Measurements from ENCODE around the gene SHLD2. TPM values are rescaled to one million over a fixed set of nuclear protein-coding genes. Genes with fewer than 3 reads are reported as not detected.
"Not testable (repeated sequence)": the region's sequence is repeated elsewhere in the genome, so short reads cannot be mapped to it uniquely, and the experiment has no call there.

The SHLD2 gene
- polyA plus RNA-seq, 2 donors, result 10.0 to 10.6 TPM

DNA sequence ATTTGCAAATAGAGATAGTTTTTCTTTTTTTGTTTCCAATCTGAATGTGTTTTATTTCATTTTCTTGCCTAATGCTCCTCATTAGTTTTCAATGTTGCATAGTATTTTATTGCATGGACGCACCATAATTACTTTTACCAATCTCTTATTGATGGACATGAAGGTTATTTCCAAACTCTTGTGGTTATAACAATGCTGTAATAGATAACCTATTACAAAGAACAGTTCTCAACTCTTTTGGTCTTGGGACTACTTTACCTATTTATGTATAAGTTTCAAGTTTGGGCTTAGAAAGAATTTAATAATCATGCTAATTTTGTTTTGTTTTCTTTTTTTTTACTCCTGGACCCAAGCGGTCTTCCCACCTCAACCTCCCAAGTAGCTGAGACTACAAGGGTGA, 7.0 kb downstream of the SHLD2 start:
- no peaks in the 10 kb centered on the region for H3K27me3 ChIP-seq (ENCODE audit: control insufficient read depth in 1 of 2, insufficient read depth in 2 of 2, low read length in 2 of 2)
- peaks cover 0 to 9% of the 10 kb centered on the region in 2 donors for H3K36me3 ChIP-seq (ENCODE audit: control insufficient read depth in 2 of 2, insufficient read depth in 2 of 2, low read length in 1 of 2)
- H3K4me3 ChIP-seq (ENCODE audit: low read depth in 1 of 2, low read length in 2 of 2), result no peak overlapping the region
- no peaks in the 10 kb centered on the region for H3K9me3 ChIP-seq (ENCODE audit: control insufficient read depth in 2 of 2, insufficient read depth in 1 of 2, low read depth in 1 of 2, low read length in 1 of 2)
- 95 to 98% methylated on average over 2 of the region's 2 CpGs for WGBS, 2 donors
- no peak overlapping the region for H3K27ac ChIP-seq (ENCODE audit: low read depth in 2 of 2, low read length in 1 of 2)
- H3K4me1 ChIP-seq (ENCODE audit: control insufficient read depth in 2 of 2, insufficient read depth in 2 of 2, low read length in 1 of 2), result no peaks in the 10 kb centered on the region

DNA sequence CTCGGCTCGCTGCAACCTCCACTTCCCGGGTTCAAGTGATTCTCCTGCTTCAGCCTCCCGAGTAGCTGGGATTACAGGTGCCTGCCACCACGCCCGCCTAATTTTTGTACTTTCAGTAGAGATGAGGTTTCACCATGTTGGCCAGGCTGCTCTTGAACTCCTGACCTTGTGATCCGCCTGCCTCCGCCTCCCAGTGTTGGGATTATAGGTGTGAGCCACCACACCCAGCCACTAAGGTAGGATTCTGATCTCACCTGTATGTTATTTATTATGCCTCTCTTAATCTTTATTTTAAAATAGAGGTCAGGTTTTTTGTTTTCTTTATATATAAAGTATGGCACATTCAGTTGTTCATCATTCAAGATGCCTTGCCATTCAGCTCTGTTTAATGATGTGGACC, 9.7 kb downstream of the SHLD2 start:
- 87 to 89% methylated on average over 8 of the region's 8 CpGs for WGBS, 2 donors
- peaks cover 0 to 12% of the 10 kb centered on the region in 2 donors for H3K36me3 ChIP-seq (ENCODE audit: control insufficient read depth in 2 of 2, insufficient read depth in 2 of 2, low read length in 1 of 2)
- H3K27ac ChIP-seq (ENCODE audit: low read depth in 2 of 2, low read length in 1 of 2); H3K27me3 ChIP-seq (ENCODE audit: control insufficient read depth in 1 of 2, insufficient read depth in 2 of 2, low read length in 2 of 2); H3K9me3 ChIP-seq (ENCODE audit: control insufficient read depth in 2 of 2, insufficient read depth in 1 of 2, low read depth in 1 of 2, low read length in 1 of 2); H3K4me3 ChIP-seq (ENCODE audit: low read depth in 1 of 2, low read length in 2 of 2); H3K4me1 ChIP-seq (ENCODE audit: control insufficient read depth in 2 of 2, insufficient read depth in 2 of 2, low read length in 1 of 2): not testable (repeated sequence)

DNA sequence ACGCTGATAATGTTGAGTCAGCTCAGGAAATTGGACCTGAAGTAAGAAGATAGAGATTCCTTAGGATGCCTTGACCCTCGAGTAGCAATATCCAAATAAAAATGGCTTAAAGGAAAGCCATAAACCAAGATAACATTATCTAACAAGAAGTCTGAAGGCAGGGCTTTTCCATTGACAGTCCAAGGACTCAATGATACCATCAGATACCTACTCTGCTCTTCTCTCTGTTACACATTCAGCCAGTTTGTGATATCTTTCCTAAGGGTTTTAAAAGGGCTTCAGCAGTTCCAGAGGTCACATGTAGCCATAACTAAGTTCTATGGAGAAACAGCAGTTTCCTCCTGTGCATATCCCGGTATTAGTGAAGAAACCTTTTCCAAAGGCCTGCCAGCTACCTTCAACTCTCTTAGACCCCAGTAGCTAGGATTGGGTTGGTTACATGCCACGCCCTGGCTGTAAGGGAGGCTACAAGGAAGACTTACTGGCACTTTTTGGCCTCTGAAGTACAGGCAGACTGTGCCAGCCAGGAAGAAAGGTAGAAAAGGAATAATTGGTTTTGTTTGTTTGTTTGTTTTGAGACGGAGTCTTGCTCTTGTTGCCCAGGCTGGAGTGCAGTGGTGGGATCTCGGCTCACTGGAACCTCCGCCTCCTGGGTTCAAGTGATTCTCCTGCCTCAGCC, 10.6 kb downstream of the SHLD2 start:
- Histone ChIP-seq H3K36me3 (ENCODE audit: control insufficient read depth in 2 of 2, insufficient read depth in 2 of 2, low read length in 1 of 2) (peaks cover 0 to 12% of the 10 kb centered on the region in 2 donors), H3K27ac (ENCODE audit: low read depth in 2 of 2, low read length in 1 of 2) (no peak overlapping the region), H3K4me3 (ENCODE audit: low read depth in 1 of 2, low read length in 2 of 2) (no peak overlapping the region), H3K27me3 (ENCODE audit: control insufficient read depth in 1 of 2, insufficient read depth in 2 of 2, low read length in 2 of 2) (no peaks in the 10 kb centered on the region), H3K9me3 (ENCODE audit: control insufficient read depth in 2 of 2, insufficient read depth in 1 of 2, low read depth in 1 of 2, low read length in 1 of 2) (no peaks in the 10 kb centered on the region), H3K4me1 (ENCODE audit: control insufficient read depth in 2 of 2, insufficient read depth in 2 of 2, low read length in 1 of 2) (no peaks in the 10 kb centered on the region)
- WGBS, 2 donors, result 91 to 93% methylated on average over 7 of the region's 7 CpGs

DNA sequence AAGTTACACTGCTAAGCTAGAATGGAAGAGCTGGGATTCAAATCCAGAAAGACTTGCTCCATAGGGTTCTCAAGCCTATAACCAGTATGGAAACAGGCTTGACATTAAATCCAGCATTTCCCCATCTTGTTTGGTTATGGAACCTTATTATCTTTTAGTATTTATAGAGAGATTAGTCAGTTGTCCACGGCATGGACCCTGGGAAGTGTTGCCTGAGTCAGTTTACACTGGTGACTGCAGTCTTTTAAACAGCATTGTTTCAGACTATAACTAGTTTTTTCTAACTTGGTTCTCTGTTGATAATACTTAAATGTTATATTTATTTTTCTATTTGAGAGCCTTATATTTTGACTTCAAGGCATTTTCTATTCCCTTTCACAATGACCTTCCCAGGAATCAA, 23.1 kb downstream of the SHLD2 start:
- H3K27me3 ChIP-seq (ENCODE audit: control insufficient read depth in 1 of 2, insufficient read depth in 2 of 2, low read length in 2 of 2); H3K4me1 ChIP-seq (ENCODE audit: control insufficient read depth in 2 of 2, insufficient read depth in 2 of 2, low read length in 1 of 2); H3K4me3 ChIP-seq (ENCODE audit: low read depth in 1 of 2, low read length in 2 of 2); H3K9me3 ChIP-seq (ENCODE audit: control insufficient read depth in 2 of 2, insufficient read depth in 1 of 2, low read depth in 1 of 2, low read length in 1 of 2); H3K36me3 ChIP-seq (ENCODE audit: control insufficient read depth in 2 of 2, insufficient read depth in 2 of 2, low read length in 1 of 2); H3K27ac ChIP-seq (ENCODE audit: low read depth in 2 of 2, low read length in 1 of 2): not testable (repeated sequence)
- 57 to 75% methylated on average over 1 of the region's 1 CpG for WGBS, 2 donors

DNA sequence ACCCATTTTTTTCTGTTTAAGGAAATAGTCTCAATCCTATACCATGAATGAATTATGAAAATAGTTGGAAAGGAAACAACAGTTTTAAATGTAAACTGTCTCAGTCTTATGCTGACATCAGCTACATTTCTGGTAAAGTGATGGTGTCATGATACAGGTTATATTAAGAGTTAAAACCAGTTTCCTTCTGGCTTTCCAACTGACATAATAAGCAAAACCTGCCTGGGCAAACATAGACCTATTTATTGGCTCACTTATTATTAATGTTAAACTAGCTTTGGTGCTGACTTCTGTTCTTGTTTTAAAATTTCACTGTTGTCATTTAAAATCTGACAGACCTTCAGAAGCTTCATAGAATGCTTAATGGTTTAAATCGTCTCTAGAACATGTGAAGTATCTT, 24.0 kb downstream of the SHLD2 start:
- not testable (repeated sequence) for H3K27me3 ChIP-seq (ENCODE audit: control insufficient read depth in 1 of 2, insufficient read depth in 2 of 2, low read length in 2 of 2); H3K4me3 ChIP-seq (ENCODE audit: low read depth in 1 of 2, low read length in 2 of 2); H3K4me1 ChIP-seq (ENCODE audit: control insufficient read depth in 2 of 2, insufficient read depth in 2 of 2, low read length in 1 of 2); H3K9me3 ChIP-seq (ENCODE audit: control insufficient read depth in 2 of 2, insufficient read depth in 1 of 2, low read depth in 1 of 2, low read length in 1 of 2); H3K27ac ChIP-seq (ENCODE audit: low read depth in 2 of 2, low read length in 1 of 2); H3K36me3 ChIP-seq (ENCODE audit: control insufficient read depth in 2 of 2, insufficient read depth in 2 of 2, low read length in 1 of 2)
- 29% methylated on average over 1 of the region's 1 CpG; no CpG with 5 or more reads in 1 of the 2 donors for WGBS, 2 donors

DNA sequence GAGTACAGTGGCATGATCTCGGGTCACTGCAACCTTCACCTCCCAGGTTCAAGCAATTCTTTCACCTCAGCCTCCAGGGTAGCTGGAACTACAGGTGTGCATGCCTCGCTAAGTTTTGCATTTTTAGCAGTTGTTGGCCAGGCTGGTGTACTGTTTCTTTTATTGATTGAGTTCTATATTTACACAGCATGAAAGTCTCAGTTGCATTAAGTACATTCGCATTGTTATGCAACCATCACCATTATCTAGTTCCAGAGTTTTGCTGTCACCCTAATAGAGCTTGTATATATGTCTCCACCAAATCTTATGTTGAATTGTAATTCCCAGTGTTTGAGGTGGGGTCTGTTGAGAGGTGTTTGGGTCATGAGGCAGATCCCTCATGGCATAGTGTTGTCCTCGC, 28.3 kb downstream of the SHLD2 start:
- H3K36me3 ChIP-seq (ENCODE audit: control insufficient read depth in 2 of 2, insufficient read depth in 2 of 2, low read length in 1 of 2); H3K9me3 ChIP-seq (ENCODE audit: control insufficient read depth in 2 of 2, insufficient read depth in 1 of 2, low read depth in 1 of 2, low read length in 1 of 2); H3K27me3 ChIP-seq (ENCODE audit: control insufficient read depth in 1 of 2, insufficient read depth in 2 of 2, low read length in 2 of 2); H3K4me3 ChIP-seq (ENCODE audit: low read depth in 1 of 2, low read length in 2 of 2); H3K4me1 ChIP-seq (ENCODE audit: control insufficient read depth in 2 of 2, insufficient read depth in 2 of 2, low read length in 1 of 2); H3K27ac ChIP-seq (ENCODE audit: low read depth in 2 of 2, low read length in 1 of 2): not testable (repeated sequence)
- WGBS, 2 donors, result 80 to 85% methylated on average over 3 of the region's 4 CpGs

DNA sequence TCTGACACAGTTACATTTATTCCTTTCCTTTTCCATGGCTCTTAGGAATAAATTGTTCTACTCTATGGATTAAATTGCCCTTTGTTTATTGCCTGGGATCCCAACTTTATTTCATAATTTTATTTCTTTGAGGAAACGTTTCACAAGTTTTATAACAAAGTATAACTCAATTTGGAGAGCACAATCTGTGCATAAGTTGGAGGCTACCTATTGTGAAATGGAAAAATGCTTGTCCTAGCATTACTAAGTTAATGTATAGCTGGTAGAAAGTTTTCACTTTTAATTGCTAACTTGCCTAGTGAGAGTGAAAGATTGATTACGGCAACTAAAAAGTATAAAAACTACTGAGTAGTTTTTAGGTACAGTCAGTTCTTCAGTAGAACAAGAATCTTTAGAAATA, 32.0 kb downstream of the SHLD2 start:
- H3K27ac ChIP-seq (ENCODE audit: low read depth in 2 of 2, low read length in 1 of 2); H3K9me3 ChIP-seq (ENCODE audit: control insufficient read depth in 2 of 2, insufficient read depth in 1 of 2, low read depth in 1 of 2, low read length in 1 of 2); H3K4me3 ChIP-seq (ENCODE audit: low read depth in 1 of 2, low read length in 2 of 2); H3K27me3 ChIP-seq (ENCODE audit: control insufficient read depth in 1 of 2, insufficient read depth in 2 of 2, low read length in 2 of 2); H3K36me3 ChIP-seq (ENCODE audit: control insufficient read depth in 2 of 2, insufficient read depth in 2 of 2, low read length in 1 of 2); H3K4me1 ChIP-seq (ENCODE audit: control insufficient read depth in 2 of 2, insufficient read depth in 2 of 2, low read length in 1 of 2): not testable (repeated sequence)
- WGBS, 2 donors, result 100% methylated on average over 1 of the region's 2 CpGs

DNA sequence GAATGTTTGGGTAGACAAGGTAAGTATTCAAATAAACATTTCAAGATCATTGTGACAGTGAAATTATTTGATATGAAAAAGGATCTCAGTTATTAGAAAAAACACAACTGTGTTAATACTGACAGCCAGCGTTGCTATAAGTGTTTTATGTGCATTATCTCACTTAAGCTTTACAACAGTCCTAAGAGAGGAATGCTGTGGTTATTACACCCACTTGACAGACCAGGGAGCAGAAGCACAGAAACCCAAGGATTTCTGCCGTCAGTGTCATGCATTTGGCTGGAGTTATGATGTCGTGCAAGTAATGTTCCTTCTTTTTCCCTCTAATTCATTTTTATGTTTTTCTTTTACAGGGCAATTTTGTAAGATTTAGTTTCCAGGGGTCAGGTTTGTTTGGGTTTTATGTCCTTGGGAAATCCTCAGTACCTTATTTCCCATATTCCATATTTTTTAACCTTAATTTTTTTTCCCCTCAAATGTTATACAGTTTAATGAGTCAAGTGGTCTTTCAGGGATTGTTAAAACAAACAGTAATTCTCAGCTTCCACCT, 32.7 kb downstream of the SHLD2 start:
- not testable (repeated sequence) for H3K36me3 ChIP-seq (ENCODE audit: control insufficient read depth in 2 of 2, insufficient read depth in 2 of 2, low read length in 1 of 2); H3K4me3 ChIP-seq (ENCODE audit: low read depth in 1 of 2, low read length in 2 of 2); H3K27ac ChIP-seq (ENCODE audit: low read depth in 2 of 2, low read length in 1 of 2); H3K4me1 ChIP-seq (ENCODE audit: control insufficient read depth in 2 of 2, insufficient read depth in 2 of 2, low read length in 1 of 2); H3K27me3 ChIP-seq (ENCODE audit: control insufficient read depth in 1 of 2, insufficient read depth in 2 of 2, low read length in 2 of 2); H3K9me3 ChIP-seq (ENCODE audit: control insufficient read depth in 2 of 2, insufficient read depth in 1 of 2, low read depth in 1 of 2, low read length in 1 of 2)
- WGBS, 2 donors, result 80 to 90% methylated on average over 2 to 3 of the region's 3 CpGs

DNA sequence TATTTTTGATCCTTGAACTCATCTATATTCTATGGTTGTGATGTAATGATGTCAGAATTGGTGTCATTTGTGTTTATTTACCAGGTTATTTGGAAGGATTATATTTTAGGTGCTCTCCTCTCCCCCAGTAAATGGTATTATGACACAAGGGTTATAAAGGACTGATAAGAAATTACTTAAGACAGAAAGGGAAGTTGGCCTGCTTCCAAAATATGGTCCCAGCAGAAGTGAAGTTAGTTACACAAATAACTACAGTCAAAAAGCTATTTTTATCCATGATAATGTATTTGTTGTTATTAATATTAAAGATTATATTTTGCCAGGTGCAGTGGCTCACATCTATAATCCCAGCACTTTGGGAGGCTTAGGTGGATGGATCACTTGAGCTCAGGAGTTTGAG, 37.2 kb downstream of the SHLD2 start:
- H3K36me3 ChIP-seq (ENCODE audit: control insufficient read depth in 2 of 2, insufficient read depth in 2 of 2, low read length in 1 of 2); H3K4me3 ChIP-seq (ENCODE audit: low read depth in 1 of 2, low read length in 2 of 2); H3K4me1 ChIP-seq (ENCODE audit: control insufficient read depth in 2 of 2, insufficient read depth in 2 of 2, low read length in 1 of 2); H3K27me3 ChIP-seq (ENCODE audit: control insufficient read depth in 1 of 2, insufficient read depth in 2 of 2, low read length in 2 of 2); H3K27ac ChIP-seq (ENCODE audit: low read depth in 2 of 2, low read length in 1 of 2); H3K9me3 ChIP-seq (ENCODE audit: control insufficient read depth in 2 of 2, insufficient read depth in 1 of 2, low read depth in 1 of 2, low read length in 1 of 2): not testable (repeated sequence)

DNA sequence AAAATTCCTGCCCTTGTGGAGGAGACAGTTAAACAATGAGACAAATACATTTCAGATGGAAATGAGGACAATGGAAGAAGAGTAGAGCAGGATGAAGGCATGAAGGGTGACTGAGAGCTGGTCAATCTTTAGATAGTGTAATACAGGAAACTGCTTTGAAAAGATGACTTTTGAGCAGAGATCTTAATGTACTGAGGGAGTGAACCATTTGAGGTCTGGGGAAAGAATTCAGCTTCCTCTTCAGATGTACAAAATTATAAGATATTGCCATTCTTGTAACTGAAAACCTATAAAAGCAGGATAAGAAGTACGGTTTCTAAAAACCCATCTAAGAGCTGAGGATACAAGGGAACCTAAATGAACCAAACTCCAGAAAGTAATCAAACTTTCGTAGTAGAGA, 38.9 kb downstream of the SHLD2 start:
- H3K27me3 ChIP-seq (ENCODE audit: control insufficient read depth in 1 of 2, insufficient read depth in 2 of 2, low read length in 2 of 2); H3K4me1 ChIP-seq (ENCODE audit: control insufficient read depth in 2 of 2, insufficient read depth in 2 of 2, low read length in 1 of 2); H3K27ac ChIP-seq (ENCODE audit: low read depth in 2 of 2, low read length in 1 of 2); H3K36me3 ChIP-seq (ENCODE audit: control insufficient read depth in 2 of 2, insufficient read depth in 2 of 2, low read length in 1 of 2); H3K4me3 ChIP-seq (ENCODE audit: low read depth in 1 of 2, low read length in 2 of 2); H3K9me3 ChIP-seq (ENCODE audit: control insufficient read depth in 2 of 2, insufficient read depth in 1 of 2, low read depth in 1 of 2, low read length in 1 of 2): not testable (repeated sequence)
- 78 to 92% methylated on average over 2 of the region's 2 CpGs for WGBS, 2 donors

All from esophagus (tissue), 2 donors.